Heart left ventricle (tissue), 16 donors: ENCODE results near the gene AAGAB. TPM values are rescaled to one million over a fixed set of nuclear protein-coding genes. Genes with fewer than 3 reads are reported as not detected.

Source experiments
- ATAC-seq, 4 donors: fragments of 200-7000 bp; cut with Tn5 transposase; one replicate each; pipeline ENCODE4 v1.9.1; 2020 to 2022; ENCODE audit warnings: moderate library complexity in 4 of 4, mild to moderate bottlenecking in 3 of 4, moderate number of reproducible peaks in 1 of 4
- DNase-seq, 5 donors: peaks; one replicate each; pipeline ENCODE4 v3.0.0-alpha.2; 2020
- H3K27ac ChIP-seq, 12 donors: fragments of 200-600 bp; sonication (generic) in 4 of 12; one replicate each; pipeline versions ENCODE4 v1.5.0 to v1.8.0; 2016 to 2022; ENCODE audit warnings: mild to moderate bottlenecking in 2 of 12
- H3K27me3 ChIP-seq, 9 donors: fragments of 200-600 bp; sonication (generic) in 2 of 9; one replicate each; pipeline versions ENCODE4 v1.5.1 to v1.8.0; 2016 to 2022; ENCODE audit warnings: mild to moderate bottlenecking in 3 of 9
- H3K36me3 ChIP-seq, 9 donors: fragments of 200-600 bp; sonication (generic) in 2 of 9; one replicate each; pipeline versions ENCODE4 v1.5.0 to v1.8.0; 2018 to 2022; ENCODE audit warnings: mild to moderate bottlenecking in 2 of 9
- H3K4me1 ChIP-seq, 12 donors: fragments of 200-600 bp; sonication (generic) in 4 of 12; one replicate each; pipeline versions ENCODE4 v1.5.0 to v1.8.0; 2016 to 2022; ENCODE audit warnings: mild to moderate bottlenecking in 3 of 12
- H3K4me3 ChIP-seq, 12 donors: fragments of 200-600 bp; sonication (generic) in 4 of 12; one replicate each; pipeline versions ENCODE4 v1.5.0 to v1.8.0; 2017 to 2022; ENCODE audit warnings: mild to moderate bottlenecking in 9 of 12, moderate library complexity in 4 of 12
- H3K9me3 ChIP-seq, 12 donors: fragments of 200-600 bp; sonication (generic) in 4 of 12; one replicate each; pipeline versions ENCODE4 v1.5.0 to v1.8.0; 2016 to 2022; ENCODE audit warnings: mild to moderate bottlenecking in 1 of 12
- POLR2A ChIP-seq, 2 donors: fragments of 450-650 bp; IDR thresholded peaks; one replicate each; pipeline ENCODE4 v1.6.1; 2017; ENCODE audit warnings: antibody characterized with exemption in 2 of 2, mild to moderate bottlenecking in 2 of 2, moderate library complexity in 2 of 2
- WGBS, 4 donors: extraction: QIAGEN DNeasy Blood & Tissue Kit in 2 of 4; methylation state at CpG; one replicate each; pipeline versions ENCODE4 v1.1.5 to v1.1.7; 2013 to 2018; 5-methylcytosine and 5-hydroxymethylcytosine counted together
- intact Hi-C, 10 donors: fragments of 100-400 bp; cut with DNase I; formaldehyde crosslinking; loops; one replicate each; pipeline versions ENCODE4 v1.11.1 to v1.14.2; 2022
- polyA plus RNA-seq, 2 donors: library from polyadenylated mRNA; stranded (reverse); fragments of 200-250 nt; gene quantifications; one replicate each; pipeline ENCODE4 v1.2.3, GENCODE V29; 2013
- total RNA-seq, 9 donors: library from RNA; depleted of rRNA in 2 of 9; stranded (reverse); fragments of >200 nt in 2 of 9; fragmentation: NEBNext Ultra II Directional in 3 of 9; extraction: Animal tissue kit (Norgen Biotek cat#: 25700) in 3 of 9; gene quantifications; one replicate each; pipeline versions ENCODE4 v1.1.0 to v1.2.4, GENCODE V29; 2016 to 2023
- TF ChIP-seq, protein P1 (sequence below), 12 donors: fragments of 200-600 bp; sonication (generic) in 4 of 12; IDR thresholded peaks; one replicate each; pipeline versions ENCODE4 v1.5.0 to v1.8.0; 2018 to 2022; ENCODE audit warnings: antibody characterized with exemption in 12 of 12, mild to moderate bottlenecking in 5 of 12
- donor health status: ischemic (EF 13 %, LVEDD 7.1; RV severe dilation, severe dysfunction).
- donor health status: healthy with polysubstance abuse.
- donor health status: DM: no; HTN: yes; CAD: no.
- donor health status: DM: no; HTN: no; CAD: no.
- donor health status: ischemic (EF 25% LVEDD 6.9; RV normal size, moderate dysfunction).
- donor health status: ischemic (EF 25% LVEDD 5.7; RV mildly dilated, moderate dysfunction).
- donor health status: healthy.
- donor health status: DM: yes; HTN: yes; CAD: no.
- donor health status: ischemic (EF 35%, LVEDD 5.7; RV mildly dilated, moderate dysfunction).
- donor health status: nonischemic (EF 11% LVEDD 7.7; RV severe dilation, severe dysfunction).
- donor health status: DM: yes; HTN: yes; CAD: no.
- donor health status: PGD.
- donor health status: ischemic (EF 29% LVEDD 5.4; RV normal size, mild dysfunction).
- donor health status: nonischemic (EF 23%, LVEDD 6.1; RV moderate dilation, normal function).

AAGAB gene
- total and polyA plus RNA-seq, 11 donors, result 5.4 to 43.4 (median 28.0) TPM

DNA sequence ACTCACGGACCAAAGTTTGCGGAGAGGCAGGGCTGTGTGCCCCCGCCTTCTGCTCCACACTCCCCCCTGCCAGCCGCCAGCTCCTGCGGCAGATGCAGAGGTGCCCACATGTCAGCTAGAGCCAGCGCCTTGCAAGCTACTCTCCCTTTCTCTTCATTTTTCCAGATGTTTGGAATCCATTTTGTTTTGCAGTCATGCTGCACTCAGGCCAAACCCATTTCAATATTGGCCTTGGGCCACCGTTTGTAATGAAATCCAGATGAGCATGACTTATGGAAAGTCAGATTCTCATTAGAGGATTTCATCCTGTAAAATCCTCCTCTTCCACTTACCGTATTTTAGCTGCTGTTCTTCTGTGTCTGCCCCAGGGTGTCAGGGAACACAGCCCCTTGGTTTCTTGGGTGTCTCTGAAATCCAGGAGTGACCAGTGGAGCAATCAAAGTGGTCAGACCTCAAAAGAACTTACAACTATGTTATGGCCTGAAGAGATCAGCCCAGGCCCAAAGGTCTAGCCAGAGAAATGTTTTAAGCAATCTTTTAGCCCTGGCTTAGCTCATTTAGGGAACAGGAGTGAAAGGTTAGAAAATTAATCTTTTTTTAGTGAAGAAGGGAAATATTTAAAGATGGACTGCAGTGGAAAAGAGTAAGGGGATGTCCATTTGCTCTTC lies 65.8 kb downstream of the AAGAB start:
- intact Hi-C loops, result loop anchor here in 3 of 10 donors (5.0 to 10.0 kb wide), 2 partner anchors 64 to 121 kb away; partner anchors contain the start of gene SMAD3 (in 2 of the 3)
- Histone ChIP-seq H3K4me1 (peaks cover 12 to 70% (median 54%) of the 10 kb centered on the region in 12 donors), H3K9me3 (no peaks in the 10 kb centered on the region), H3K27me3 (no peaks in the 10 kb centered on the region), H3K27ac (peak overlapping the region; percentile 66 to 98 (median 92)), H3K36me3 (peaks cover 0 to 84% (median 42%) of the 10 kb centered on the region in 9 donors), H3K4me3 (no peak overlapping the region)
- WGBS, 4 donors, result 59 to 70% (median 64%) methylated on average over 8 of the region's 8 CpGs
- TF ChIP-seq POLR2A (IDR thresholded peaks at IDR 0.05), result no peak
- TF ChIP-seq, protein P1, sequence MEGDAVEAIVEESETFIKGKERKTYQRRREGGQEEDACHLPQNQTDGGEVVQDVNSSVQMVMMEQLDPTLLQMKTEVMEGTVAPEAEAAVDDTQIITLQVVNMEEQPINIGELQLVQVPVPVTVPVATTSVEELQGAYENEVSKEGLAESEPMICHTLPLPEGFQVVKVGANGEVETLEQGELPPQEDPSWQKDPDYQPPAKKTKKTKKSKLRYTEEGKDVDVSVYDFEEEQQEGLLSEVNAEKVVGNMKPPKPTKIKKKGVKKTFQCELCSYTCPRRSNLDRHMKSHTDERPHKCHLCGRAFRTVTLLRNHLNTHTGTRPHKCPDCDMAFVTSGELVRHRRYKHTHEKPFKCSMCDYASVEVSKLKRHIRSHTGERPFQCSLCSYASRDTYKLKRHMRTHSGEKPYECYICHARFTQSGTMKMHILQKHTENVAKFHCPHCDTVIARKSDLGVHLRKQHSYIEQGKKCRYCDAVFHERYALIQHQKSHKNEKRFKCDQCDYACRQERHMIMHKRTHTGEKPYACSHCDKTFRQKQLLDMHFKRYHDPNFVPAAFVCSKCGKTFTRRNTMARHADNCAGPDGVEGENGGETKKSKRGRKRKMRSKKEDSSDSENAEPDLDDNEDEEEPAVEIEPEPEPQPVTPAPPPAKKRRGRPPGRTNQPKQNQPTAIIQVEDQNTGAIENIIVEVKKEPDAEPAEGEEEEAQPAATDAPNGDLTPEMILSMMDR (IDR thresholded peaks at IDR 0.05), result no peak
- no peak for ATAC-seq
- peak in 2 of 5 donors; percentile 60 to 63 for DNase-seq

DNA sequence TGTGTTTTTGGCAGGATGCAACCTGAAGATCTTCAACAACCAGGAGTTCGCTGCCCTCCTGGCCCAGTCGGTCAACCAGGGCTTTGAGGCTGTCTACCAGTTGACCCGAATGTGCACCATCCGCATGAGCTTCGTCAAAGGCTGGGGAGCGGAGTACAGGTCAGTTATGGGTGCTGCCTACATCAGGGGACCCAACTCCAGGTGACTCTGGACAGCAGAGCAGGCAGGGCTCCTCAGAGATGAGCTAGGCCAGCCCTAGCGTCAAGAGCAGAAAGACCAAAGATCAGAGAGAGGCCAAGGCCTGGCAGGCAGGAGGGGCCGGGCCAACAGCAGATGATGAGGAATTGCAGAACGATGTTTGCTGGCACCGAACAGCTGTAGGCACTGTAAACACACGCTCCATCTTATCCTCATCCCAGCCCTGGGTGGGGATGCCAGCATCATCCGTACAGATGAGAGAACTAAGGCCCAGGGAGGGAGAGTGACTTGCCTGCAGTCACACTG lies 67.1 kb downstream of the AAGAB start:
- 84 to 91% (median 89%) methylated on average over 11 to 12 of the region's 12 CpGs for WGBS, 4 donors
- Histone ChIP-seq H3K27me3 (no peaks in the 10 kb centered on the region), H3K36me3 (peaks cover 0 to 77% (median 37%) of the 10 kb centered on the region in 9 donors), H3K9me3 (no peaks in the 10 kb centered on the region), H3K4me1 (peaks cover 11 to 62% (median 51%) of the 10 kb centered on the region in 12 donors), H3K4me3 (no peak overlapping the region), H3K27ac (peak overlapping the region; percentile 51 to 96 (median 89))
- peak in 1 of 5 donors; percentile 13 for DNase-seq
- intact Hi-C loops, result loop anchor here in 3 of 10 donors (5.0 to 10.0 kb wide), 2 partner anchors 63 to 120 kb away; partner anchors contain the start of gene SMAD3 (in 2 of the 3)
- no peak for TF ChIP-seq POLR2A (IDR thresholded peaks at IDR 0.05)
- TF ChIP-seq, protein P1 (IDR thresholded peaks at IDR 0.05), result no peak
- no peak for ATAC-seq

DNA sequence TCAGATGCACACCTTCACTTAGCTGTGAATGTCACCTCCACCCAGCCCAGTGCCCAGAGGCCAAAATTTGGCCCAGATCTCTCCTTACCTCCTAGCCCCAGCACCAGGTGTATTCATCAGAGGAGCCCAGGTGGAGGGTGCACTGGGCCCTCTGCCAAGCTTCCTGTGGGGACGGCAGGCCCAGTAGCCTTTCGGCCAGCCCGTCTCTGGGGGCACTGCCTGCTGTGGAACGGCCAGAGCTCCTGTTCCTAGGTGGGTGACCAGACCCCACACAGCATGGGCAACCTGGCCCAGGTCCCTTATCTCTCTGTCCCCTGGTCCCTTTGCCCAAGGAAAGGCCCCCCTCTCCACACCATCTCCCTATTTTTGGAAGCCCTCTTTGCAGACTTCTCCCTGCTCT lies 67.8 kb downstream of the AAGAB start:
- Histone ChIP-seq H3K27ac (peak overlapping the region; percentile 43 to 96 (median 89)), H3K9me3 (no peaks in the 10 kb centered on the region), H3K4me3 (no peak overlapping the region), H3K36me3 (peaks cover 0 to 77% (median 36%) of the 10 kb centered on the region in 9 donors), H3K27me3 (no peaks in the 10 kb centered on the region), H3K4me1 (peaks cover 11 to 62% (median 51%) of the 10 kb centered on the region in 12 donors)
- DNase-seq (peak in 2 of 5 donors; percentile 28 to 54), ATAC-seq (no peak)
- no peak for TF ChIP-seq POLR2A (IDR thresholded peaks at IDR 0.05)
- TF ChIP-seq, protein P1 (IDR thresholded peaks at IDR 0.05), result no peak
- intact Hi-C loops, result loop anchor here in 3 of 10 donors (5.0 to 10.0 kb wide), 2 partner anchors 62 to 119 kb away; partner anchors contain the start of gene SMAD3 (in 2 of the 3)
- WGBS, 4 donors, result 27 to 46% (median 32%) methylated on average over 3 to 4 of the region's 4 CpGs

DNA sequence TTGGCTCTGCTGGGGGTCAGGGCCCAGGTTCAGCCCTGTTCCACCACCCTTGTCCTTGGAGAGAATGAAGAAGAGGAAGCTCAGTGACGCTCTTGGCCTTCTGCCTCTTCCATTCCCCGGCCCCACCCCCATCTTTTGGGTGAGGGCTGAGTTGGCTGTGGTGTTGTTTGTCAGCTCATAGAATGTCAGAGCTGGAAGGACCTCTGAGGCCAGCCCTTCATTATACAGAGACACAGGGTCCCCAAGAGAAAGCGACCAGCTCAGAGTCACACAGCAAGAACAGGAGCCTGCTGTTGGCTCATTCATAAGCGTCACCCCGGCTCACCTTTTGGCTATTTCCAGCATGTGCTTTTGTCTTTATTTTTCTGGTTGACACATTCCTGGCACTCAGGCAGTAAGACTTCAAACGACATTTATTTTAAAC lies 68.2 kb downstream of the AAGAB start:
- ATAC-seq (peak; percentile 50 to 68 (median 56)), DNase-seq (peak; percentile 73 to 85 (median 83))
- 6 to 11% (median 10%) methylated on average over 6 of the region's 6 CpGs for WGBS, 4 donors
- H3K27me3 ChIP-seq, result no peaks in the 10 kb centered on the region
- TF ChIP-seq POLR2A (IDR thresholded peaks at IDR 0.05), result peak in 1 of 2 donors; percentile 14
- TF ChIP-seq, protein P1 (IDR thresholded peaks at IDR 0.05), result no peak
- no peaks in the 10 kb centered on the region for H3K9me3 ChIP-seq
- intact Hi-C loops, result loop anchor here in 3 of 10 donors (5.0 to 10.0 kb wide), 2 partner anchors 61 to 119 kb away; partner anchors contain the start of gene SMAD3 (in 2 of the 3)
- peaks cover 11 to 62% (median 51%) of the 10 kb centered on the region in 12 donors for H3K4me1 ChIP-seq
- H3K27ac ChIP-seq, result peak overlapping the region; percentile 43 to 96 (median 89)
- H3K36me3 ChIP-seq, result peaks cover 0 to 77% (median 36%) of the 10 kb centered on the region in 9 donors
- no peak overlapping the region for H3K4me3 ChIP-seq
